Gastroesophageal sphincter (tissue), 4 donors: ENCODE data around the gene ATG16L1. TPM values are rescaled to one million over a fixed set of nuclear protein-coding genes. Genes with fewer than 3 reads are reported as not detected.

Experiments used
- ATAC-seq: fragments of 150-250 bp; one replicate; pipeline ENCODE4 v1.9.1; 2016; ENCODE audit warnings: mild to moderate bottlenecking, moderate library complexity
- H3K27ac ChIP-seq, 4 donors: fragments of 200-600 bp; sonication (generic) in 3 of 4; 1 replicate in 3 of 4; 2 replicates in 1 of 4; pipeline ENCODE4 v1.5.1; 2016 to 2019
- H3K27me3 ChIP-seq: fragments of 200-600 bp; sonication (generic); one replicate; pipeline ENCODE4 v1.5.1; 2019
- H3K36me3 ChIP-seq, 2 donors: fragments of 200-600 bp; sonication (generic); one replicate each; pipeline ENCODE4 v1.5.1; 2019; ENCODE audit warnings: control low read depth in 1 of 2
- H3K4me1 ChIP-seq, 3 donors: fragments of 200-600 bp; sonication (generic); 1 replicate in 2 of 3; 2 replicates in 1 of 3; pipeline ENCODE4 v1.5.1; 2016 to 2019; ENCODE audit warnings: control low read depth in 2 of 3
- H3K4me3 ChIP-seq, 2 donors: fragments of 200-600 bp; sonication (generic); one replicate each; pipeline ENCODE4 v1.5.1; 2019; ENCODE audit warnings: mild to moderate bottlenecking in 1 of 2, moderate library complexity in 1 of 2
- H3K9me3 ChIP-seq, 3 donors: fragments of 200-600 bp; sonication (generic); one replicate each; pipeline ENCODE4 v1.5.1; 2017 to 2019; ENCODE audit warnings: control low read depth in 2 of 3
- CTCF ChIP-seq, 4 experiments: fragments of 200-600 bp in 2 of 4; fragments of 450-650 bp in 2 of 4; sonication (generic) in 1 of 4; IDR thresholded peaks; one replicate each; pipeline ENCODE4 v1.5.1; 2017 to 2019; ENCODE audit warnings: antibody characterized with exemption in 4 of 4, mild to moderate bottlenecking in 2 of 4, moderate library complexity in 2 of 4
- EP300 ChIP-seq: sonication (generic); formaldehyde crosslinking; IDR thresholded peaks from one replicate; pipeline ENCODE4 v1.6.1; 2017; ENCODE audit warnings: antibody characterized with exemption, mild to moderate bottlenecking
- POLR2A ChIP-seq, 2 donors: fragments of 450-650 bp; IDR thresholded peaks; one replicate each; pipeline ENCODE4 v1.6.1; 2017; ENCODE audit warnings: antibody characterized with exemption in 2 of 2, mild to moderate bottlenecking in 2 of 2, moderate library complexity in 1 of 2
- POLR2AphosphoS5 ChIP-seq: sonication (generic); formaldehyde crosslinking; IDR thresholded peaks from one replicate; pipeline ENCODE4 v1.6.1; 2017; ENCODE audit warnings: antibody characterized with exemption
- WGBS, 2 donors: methylation state at CpG; one replicate each; pipeline ENCODE4 v1.1.5; 2018; ENCODE audit warnings: low coverage in 1 of 2; 5-methylcytosine and 5-hydroxymethylcytosine counted together
- total RNA-seq, 4 donors: library from RNA; depleted of rRNA; stranded (reverse); fragments of >200 nt; gene quantifications; one replicate each; pipeline ENCODE4 v1.1.0, GENCODE V29; 2016

The ATG16L1 gene
- total RNA-seq, 4 donors from 2014 or later = 24.0 to 46.1 (median 33.8) TPM

GRCh38 chr2:233255151-233255550 lies 3.7 kb downstream of the ATG16L1 start:
- Histone ChIP-seq H3K9me3 (no peaks in the 10 kb centered on the region), H3K4me1 (peaks cover 4 to 44% (median 19%) of the 10 kb centered on the region in 3 donors), H3K27me3 (no peaks in the 10 kb centered on the region), H3K27ac (no peak overlapping the region), H3K36me3 (peaks cover 0 to 63% of the 10 kb centered on the region in 2 donors), H3K4me3 (no peak overlapping the region)
- WGBS, 2 donors = 52 to 75% methylated on average over 8 to 11 of the region's 11 CpGs
- no peak for ATAC-seq
- TF ChIP-seq POLR2A (IDR thresholded peaks at IDR 0.05) (no peak), CTCF (IDR thresholded peaks at IDR 0.05) (no peak), EP300 (no peak), POLR2AphosphoS5 (no peak)

- H3K27me3 ChIP-seq = no peaks in the 10 kb centered on the region
- 83 to 87% methylated on average over 4 of the region's 4 CpGs for WGBS, 2 donors
These were observed 4.6 kb downstream of the ATG16L1 start for GRCh38 chr2:233256048-233256447.

GRCh38 chr2:233258211-233258610 lies 6.7 kb downstream of the ATG16L1 start:
- Histone ChIP-seq H3K36me3 (peaks cover 0 to 94% of the 10 kb centered on the region in 2 donors), H3K27me3 (no peaks in the 10 kb centered on the region), H3K4me1 (peaks cover 0 to 28% (median 11%) of the 10 kb centered on the region in 3 donors), H3K27ac (no peak overlapping the region), H3K4me3 (no peak overlapping the region), H3K9me3 (no peaks in the 10 kb centered on the region)
- TF ChIP-seq POLR2AphosphoS5 = no peak
- no peak for TF ChIP-seq EP300
- no peak for TF ChIP-seq CTCF (IDR thresholded peaks at IDR 0.05)
- no peak for TF ChIP-seq POLR2A (IDR thresholded peaks at IDR 0.05)
- 81 to 91% methylated on average over 2 of the region's 2 CpGs for WGBS, 2 donors
- no peak for ATAC-seq

More at GRCh38 chr2:233256048-233256447, 4.6 kb downstream of the ATG16L1 start:
- H3K4me1 ChIP-seq = peaks cover 4 to 42% (median 19%) of the 10 kb centered on the region in 3 donors
- H3K36me3 ChIP-seq = peaks cover 0 to 72% of the 10 kb centered on the region in 2 donors
- no peak for ATAC-seq
- no peak overlapping the region for H3K27ac ChIP-seq
- H3K4me3 ChIP-seq = no peak overlapping the region
- H3K9me3 ChIP-seq = no peaks in the 10 kb centered on the region
- TF ChIP-seq EP300 = no peak
- TF ChIP-seq POLR2AphosphoS5 = no peak
- TF ChIP-seq CTCF (IDR thresholded peaks at IDR 0.05) = no peak
- no peak for TF ChIP-seq POLR2A (IDR thresholded peaks at IDR 0.05)

GRCh38 chr2:233259730-233260129 lies 8.3 kb downstream of the ATG16L1 start:
- 75% methylated on average over 1 of the region's 1 CpG; no CpG with 5 or more reads in 1 of the 2 donors for WGBS, 2 donors
- Histone ChIP-seq H3K27ac (no peak overlapping the region), H3K9me3 (no peaks in the 10 kb centered on the region), H3K36me3 (peaks cover 0 to 100% of the 10 kb centered on the region in 2 donors), H3K4me3 (no peak overlapping the region), H3K27me3 (no peaks in the 10 kb centered on the region), H3K4me1 (peaks cover 0 to 13% (median 0%) of the 10 kb centered on the region in 3 donors)
- ATAC-seq = no peak
- no peak for TF ChIP-seq POLR2A (IDR thresholded peaks at IDR 0.05)
- no peak for TF ChIP-seq POLR2AphosphoS5
- TF ChIP-seq EP300 = no peak
- TF ChIP-seq CTCF (IDR thresholded peaks at IDR 0.05) = no peak

GRCh38 chr2:233260661-233261060 lies 9.2 kb downstream of the ATG16L1 start:
- H3K27me3 ChIP-seq = no peaks in the 10 kb centered on the region
- WGBS, 2 donors = 95 to 100% methylated on average over 1 to 5 of the region's 5 CpGs
- H3K9me3 ChIP-seq = no peaks in the 10 kb centered on the region
- ATAC-seq = no peak
- H3K4me1 ChIP-seq = peaks cover 0 to 4% (median 0%) of the 10 kb centered on the region in 3 donors
- no peak overlapping the region for H3K4me3 ChIP-seq
- H3K27ac ChIP-seq = no peak overlapping the region
- TF ChIP-seq EP300 (no peak), POLR2A (IDR thresholded peaks at IDR 0.05) (no peak), POLR2AphosphoS5 (no peak), CTCF (IDR thresholded peaks at IDR 0.05) (no peak)
- peaks cover 0 to 100% of the 10 kb centered on the region in 2 donors for H3K36me3 ChIP-seq
